Eye (tissue), 1 donor: ENCODE measurements around the gene TXNDC16.
"Not testable (repeated sequence)": the region's sequence is repeated elsewhere in the genome, so short reads cannot be mapped to it uniquely, and the experiment has no call there.

Experiments
- DNase-seq: peaks from one replicate; pipeline ENCODE4 v3.0.0-alpha.2; 2015

The TXNDC16 gene, protein sequence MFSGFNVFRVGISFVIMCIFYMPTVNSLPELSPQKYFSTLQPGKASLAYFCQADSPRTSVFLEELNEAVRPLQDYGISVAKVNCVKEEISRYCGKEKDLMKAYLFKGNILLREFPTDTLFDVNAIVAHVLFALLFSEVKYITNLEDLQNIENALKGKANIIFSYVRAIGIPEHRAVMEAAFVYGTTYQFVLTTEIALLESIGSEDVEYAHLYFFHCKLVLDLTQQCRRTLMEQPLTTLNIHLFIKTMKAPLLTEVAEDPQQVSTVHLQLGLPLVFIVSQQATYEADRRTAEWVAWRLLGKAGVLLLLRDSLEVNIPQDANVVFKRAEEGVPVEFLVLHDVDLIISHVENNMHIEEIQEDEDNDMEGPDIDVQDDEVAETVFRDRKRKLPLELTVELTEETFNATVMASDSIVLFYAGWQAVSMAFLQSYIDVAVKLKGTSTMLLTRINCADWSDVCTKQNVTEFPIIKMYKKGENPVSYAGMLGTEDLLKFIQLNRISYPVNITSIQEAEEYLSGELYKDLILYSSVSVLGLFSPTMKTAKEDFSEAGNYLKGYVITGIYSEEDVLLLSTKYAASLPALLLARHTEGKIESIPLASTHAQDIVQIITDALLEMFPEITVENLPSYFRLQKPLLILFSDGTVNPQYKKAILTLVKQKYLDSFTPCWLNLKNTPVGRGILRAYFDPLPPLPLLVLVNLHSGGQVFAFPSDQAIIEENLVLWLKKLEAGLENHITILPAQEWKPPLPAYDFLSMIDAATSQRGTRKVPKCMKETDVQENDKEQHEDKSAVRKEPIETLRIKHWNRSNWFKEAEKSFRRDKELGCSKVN

DNA sequence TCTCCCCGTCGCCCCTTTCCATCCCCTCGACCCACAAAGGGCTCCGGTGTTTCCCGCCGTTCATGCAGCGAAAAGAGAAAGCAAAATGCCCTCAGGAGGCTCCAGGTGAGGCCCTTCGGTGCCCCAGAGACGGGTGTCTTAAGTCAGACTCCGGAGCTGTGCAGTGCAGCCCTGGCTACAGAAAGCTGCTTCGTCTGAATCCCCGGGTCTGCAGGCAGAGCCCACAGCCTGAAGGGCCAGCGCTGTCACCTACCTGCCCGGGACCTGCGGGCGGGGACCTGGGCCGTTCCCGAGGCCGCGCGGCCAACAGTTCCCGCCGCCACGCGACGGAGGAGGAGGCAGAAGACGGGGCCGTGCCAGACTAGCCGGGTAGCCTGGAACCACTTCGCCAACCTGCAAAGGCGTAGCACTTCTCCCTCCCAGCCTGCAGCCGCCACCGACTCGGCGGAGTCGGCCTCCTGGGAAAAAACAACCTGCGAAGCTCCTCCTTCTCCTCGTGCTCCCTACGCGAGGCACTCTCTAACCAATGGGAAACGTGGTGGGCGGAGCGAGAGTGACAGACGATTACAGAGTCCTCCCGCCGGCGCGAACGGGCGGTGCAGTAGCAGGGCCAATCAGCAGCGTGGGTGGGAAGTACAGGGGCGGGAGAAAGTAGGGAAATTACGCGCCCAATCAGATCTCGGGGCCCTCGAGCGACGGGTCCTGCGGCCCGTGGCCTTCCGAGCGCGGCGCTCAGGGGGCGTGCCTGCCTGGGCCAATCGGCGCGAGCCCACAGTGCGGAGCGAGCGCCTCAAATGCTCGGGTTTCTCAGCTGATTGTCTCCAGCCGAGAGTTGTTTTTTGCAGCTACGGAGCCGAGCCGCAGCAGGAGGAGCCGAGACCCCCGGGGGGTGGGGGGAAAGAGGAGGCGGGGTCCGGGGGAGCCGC is at the start of gene TXNDC16, which contains the start of gene GPR137C:
Gene TXNDC16 (minus strand): TSS at position 443 of the 926 bp plus-strand sequence. CDS start 8,948 bp downstream, outside the sequence.
Gene GPR137C (plus strand): TSS at position 774 of the 926 bp plus-strand sequence. CDS start 312 bp downstream, outside the sequence.
- peak; percentile 100 for DNase-seq

- no peak for DNase-seq
Observed at GRCh38 chr14:52599974-52600373, 47.7 kb upstream of the TXNDC16 start.

DNA sequence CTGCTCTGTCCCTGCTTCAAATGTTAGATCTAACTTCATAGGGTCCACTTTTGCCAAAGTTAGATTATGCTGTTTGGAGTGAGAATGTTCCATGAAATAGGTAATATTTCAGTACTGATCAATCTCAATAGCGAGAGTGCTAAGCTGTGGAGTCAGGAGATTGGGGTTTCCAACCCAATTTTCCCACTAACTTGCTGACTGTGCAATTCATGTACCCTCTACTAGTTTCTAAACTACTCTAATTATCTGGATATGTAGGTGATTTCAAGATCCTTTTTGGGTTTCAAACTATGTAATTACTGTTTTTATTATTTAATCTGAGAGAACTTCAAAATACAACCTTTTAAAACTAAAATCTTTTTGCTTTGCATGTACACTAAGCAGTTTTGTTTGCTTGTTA is 46.3 kb upstream of the TXNDC16 start:
- no peak for DNase-seq

DNA sequence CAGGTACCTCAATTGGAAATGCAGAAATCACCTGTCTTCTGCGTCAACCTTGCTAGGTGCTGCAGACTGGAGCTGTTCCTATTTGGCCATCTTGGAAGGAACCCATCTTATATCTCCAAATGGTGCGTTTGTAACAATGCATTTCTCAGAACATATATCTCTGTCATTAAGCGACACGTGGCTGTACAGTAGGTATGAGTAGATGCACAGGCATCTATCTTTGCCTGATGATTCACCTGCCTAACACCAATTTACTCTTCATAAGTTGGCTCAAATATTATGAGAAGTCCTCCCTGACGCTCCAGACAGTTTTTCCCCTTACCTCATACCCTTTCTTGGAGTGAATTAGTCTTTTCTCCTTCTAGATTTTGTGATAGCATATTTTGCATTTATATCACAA is 44.6 kb upstream of the TXNDC16 start:
- no peak for DNase-seq

GRCh38 chr14:52596320-52596719 is 44.0 kb upstream of the TXNDC16 start:
- no peak for DNase-seq

DNA sequence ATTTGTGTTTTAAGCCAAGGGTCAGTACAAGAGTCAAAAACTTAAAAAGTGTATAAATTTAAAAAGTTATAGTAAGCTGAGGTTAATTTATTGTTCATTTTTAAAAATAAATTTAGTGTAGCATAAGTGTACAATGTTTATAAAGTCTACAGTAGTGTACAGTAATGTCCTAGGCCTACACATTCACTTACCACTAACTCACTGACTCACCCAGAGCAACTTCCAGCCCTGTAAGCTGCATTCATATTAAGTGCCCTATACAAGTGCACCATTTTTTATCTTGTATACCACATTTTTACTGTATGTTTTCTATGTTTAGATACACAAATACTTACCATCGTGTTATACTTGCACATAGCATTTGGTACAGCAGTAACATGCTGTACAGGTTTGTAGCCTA is 38.0 kb upstream of the TXNDC16 start:
- DNase-seq: no peak

DNA sequence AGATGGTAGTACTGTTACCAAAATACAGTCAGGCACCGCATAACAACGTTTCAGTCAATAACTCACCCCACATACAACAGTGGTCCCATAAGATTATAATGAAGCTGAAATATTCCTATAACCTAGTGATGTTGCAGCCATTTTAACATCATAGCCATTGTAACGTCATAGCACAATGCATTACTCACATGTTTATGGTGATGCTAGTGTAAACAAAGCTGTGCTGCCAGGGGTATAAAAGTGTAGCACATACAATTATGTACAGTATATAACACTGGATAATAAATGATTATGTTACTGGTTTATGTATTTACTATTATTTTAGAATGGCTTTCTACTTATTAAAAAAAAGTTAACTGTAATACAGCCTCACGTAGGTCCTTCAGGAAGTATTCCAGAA is 37.3 kb upstream of the TXNDC16 start:
- DNase-seq: no peak

DNA sequence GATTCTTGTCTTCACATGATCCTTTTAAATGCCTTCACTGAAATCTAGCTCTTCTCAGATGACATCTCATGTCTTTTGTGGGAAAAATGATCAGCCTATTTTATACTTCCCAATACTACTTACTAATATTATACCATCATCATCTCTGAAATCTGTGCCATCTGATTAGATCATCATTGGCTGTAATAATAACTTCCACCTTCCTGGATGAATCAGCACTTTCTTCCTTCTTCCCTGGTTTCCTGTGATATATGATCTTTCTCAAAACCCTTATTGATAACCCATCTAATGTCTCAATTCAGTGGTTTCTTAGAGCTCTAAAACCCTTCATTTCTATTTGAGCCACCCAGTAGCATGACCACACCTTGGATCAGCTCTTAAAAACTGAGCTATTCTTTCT is 31.2 kb upstream of the TXNDC16 start:
- no peak for DNase-seq

DNA sequence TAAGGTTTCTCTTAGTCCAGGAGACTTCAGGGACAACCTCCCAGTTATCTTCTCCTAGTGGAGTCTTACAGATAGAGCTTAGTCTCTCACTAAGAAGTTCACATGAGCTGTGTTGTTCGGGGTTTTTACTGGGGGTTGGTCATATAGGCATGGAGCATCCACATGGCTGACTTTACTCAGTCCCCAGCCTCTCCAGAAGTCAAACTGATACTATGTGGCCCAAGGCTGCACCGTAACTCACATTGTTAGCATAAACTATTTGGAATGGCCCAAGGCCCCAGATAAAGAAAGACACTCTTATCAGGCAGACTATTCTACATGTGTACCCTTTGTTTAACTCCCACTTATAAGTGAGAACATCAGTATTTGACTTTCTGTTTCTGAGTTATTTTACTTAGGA is 23.6 kb upstream of the TXNDC16 start:
- no peak for DNase-seq

DNA sequence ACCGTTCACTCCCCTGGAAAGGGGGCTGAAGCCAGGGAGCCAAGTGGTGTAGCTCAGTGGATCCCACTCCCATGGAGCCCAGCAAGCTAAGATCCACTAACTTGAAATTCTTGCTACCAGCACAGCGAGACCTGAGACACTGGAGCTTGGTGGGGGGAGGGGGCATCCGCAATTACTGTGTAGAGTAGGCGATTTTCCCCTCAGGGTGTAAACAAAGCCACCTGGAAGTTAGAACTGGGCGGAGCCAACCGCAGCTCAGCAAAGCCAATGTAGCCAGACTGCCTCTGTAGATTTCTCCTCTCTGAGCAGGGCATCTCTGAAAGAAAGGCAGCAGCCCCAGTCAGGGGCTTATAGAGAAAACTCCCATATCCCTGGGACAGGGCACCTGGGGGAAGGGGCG is 16.1 kb upstream of the TXNDC16 start:
- not testable (repeated sequence) for DNase-seq

DNA sequence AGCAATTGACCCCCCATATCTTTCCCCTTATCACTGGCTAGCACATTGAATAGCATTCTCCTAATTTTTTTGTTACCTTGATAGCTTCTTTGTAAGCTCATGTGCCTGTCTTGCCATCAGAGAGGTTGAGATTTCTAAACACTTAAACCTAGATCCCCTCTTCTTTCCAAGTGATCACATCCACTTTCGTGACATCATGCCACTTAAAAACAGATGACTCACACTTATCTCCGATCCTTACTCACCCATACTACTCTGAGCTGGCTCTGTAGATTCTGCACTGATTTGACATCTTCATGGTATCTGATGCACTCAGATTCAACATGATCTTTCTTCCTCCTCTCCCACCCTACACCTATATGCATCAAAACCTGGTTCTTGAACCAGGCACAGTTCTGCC is 10.8 kb upstream of the TXNDC16 start:
- no peak for DNase-seq

DNA sequence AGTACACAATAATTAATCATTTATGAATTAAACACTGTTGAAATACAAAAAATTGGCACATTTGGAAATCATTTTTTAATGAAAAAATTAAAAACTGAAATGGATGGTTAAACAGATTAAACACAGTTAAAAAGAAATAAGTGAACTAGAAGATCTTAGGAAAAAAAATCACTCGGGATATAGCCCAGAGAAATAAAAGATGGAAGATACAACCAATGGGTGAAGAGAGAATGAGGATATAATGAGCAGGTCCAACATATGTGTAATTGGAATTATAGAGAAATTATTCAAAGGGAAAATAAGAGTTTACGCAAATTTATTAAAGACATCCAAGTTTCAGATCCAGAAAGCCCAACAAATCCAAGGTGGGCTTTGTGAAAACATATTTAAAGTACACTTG is 6.4 kb upstream of the TXNDC16 start:
- DNase-seq: no peak

- peak; percentile 96 for DNase-seq
Observed at GRCh38 chr14:52553671-52554575, 1.6 kb upstream of the TXNDC16 start.

- peak; percentile 79 for DNase-seq
Observed at GRCh38 chr14:52553002-52553670, 831 bp upstream of the TXNDC16 start.

- DNase-seq: peak; percentile 84
Observed at GRCh38 chr14:52551696-52552062, 626 bp downstream of the TXNDC16 start.

- DNase-seq: no peak
Observed at GRCh38 chr14:52551205-52551604, 1.1 kb downstream of the TXNDC16 start.

- peak; percentile 13 for DNase-seq
Observed at GRCh38 chr14:52550661-52551060, 1.6 kb downstream of the TXNDC16 start.

DNA sequence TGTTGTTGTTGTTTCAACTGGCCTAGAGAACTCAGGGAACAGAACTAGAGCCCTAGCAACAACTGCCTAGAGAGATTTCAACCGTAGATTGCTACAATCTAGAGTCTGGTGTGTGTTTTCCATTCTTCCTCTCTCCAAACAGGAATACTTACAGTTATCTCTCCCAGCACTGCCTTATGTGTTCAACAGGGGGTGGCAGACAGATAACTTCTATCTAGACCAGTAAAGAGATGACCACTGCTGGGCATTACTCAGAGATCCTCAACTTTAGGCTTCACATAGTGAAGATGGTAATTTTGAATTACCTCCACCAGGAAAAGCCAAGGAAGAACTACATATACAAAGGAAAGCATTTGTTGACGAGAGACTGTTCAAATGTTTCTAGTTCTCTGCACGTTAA is 4.8 kb downstream of the TXNDC16 start:
- DNase-seq: no peak

DNA sequence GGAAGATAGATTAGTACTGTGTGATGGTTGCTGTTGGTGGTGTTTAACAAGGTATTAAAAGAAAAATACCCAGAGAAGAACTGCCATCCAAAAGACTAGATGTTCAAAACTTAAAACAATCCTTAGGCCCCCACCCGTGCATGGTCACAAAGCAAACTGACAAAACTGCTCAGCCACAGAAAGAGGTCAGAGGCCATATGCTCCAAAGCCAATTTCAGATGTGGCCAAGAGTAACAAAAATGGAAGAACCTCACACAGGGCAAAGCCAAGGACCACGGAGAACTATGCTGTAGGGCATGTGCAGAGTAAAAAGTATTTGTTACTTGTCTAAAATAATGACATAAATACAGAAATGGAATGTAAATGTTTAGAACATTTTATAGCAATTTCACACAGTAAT is 5.3 kb downstream of the TXNDC16 start:
- no peak for DNase-seq

- no peak for DNase-seq
Observed at GRCh38 chr14:52546318-52546670, 6.0 kb downstream of the TXNDC16 start.
